ENCODE measurements around the gene NR2C1.
A peak's percentile ranks its signal among the peaks of the same experiment; 100 is the strongest.
"Not testable (repeated sequence)": the region's sequence is repeated elsewhere in the genome, so short reads cannot be mapped to it uniquely, and the experiment has no call there.

NR2C1 gene

GRCh38 chr12:95002754-95003153 lies 70.7 kb downstream of the NR2C1 start:
- DNase-seq (ENCODE audit: low read depth), result no peak

GRCh38 chr12:94998326-94998725 lies 75.1 kb downstream of the NR2C1 start:
- no peak for DNase-seq (ENCODE audit: low read depth)

- no peak for DNase-seq (ENCODE audit: low read depth)
Measured at GRCh38 chr12:94997726-94998125, 75.7 kb downstream of the NR2C1 start.

- no peak for DNase-seq (ENCODE audit: low read depth)
Measured at GRCh38 chr12:94997061-94997460, 76.4 kb downstream of the NR2C1 start.

- peak; percentile 8 for DNase-seq (ENCODE audit: low read depth)
Measured at GRCh38 chr12:94994312-94994711, 79.1 kb downstream of the NR2C1 start.

- DNase-seq (ENCODE audit: low read depth), result not testable (repeated sequence)
Measured at GRCh38 chr12:94993855-94994254, 79.6 kb downstream of the NR2C1 start.

- DNase-seq (ENCODE audit: low read depth), result no peak
Measured at GRCh38 chr12:94990222-94990621, 83.2 kb downstream of the NR2C1 start.

- no peak for DNase-seq (ENCODE audit: low read depth)
Measured at GRCh38 chr12:94988471-94988870, 84.9 kb downstream of the NR2C1 start.

GRCh38 chr12:94987801-94988200 lies 85.6 kb downstream of the NR2C1 start:
- no peak for DNase-seq (ENCODE audit: low read depth)

GRCh38 chr12:94987076-94987669 lies 86.2 kb downstream of the NR2C1 start:
- no peak for DNase-seq (ENCODE audit: low read depth)

- not testable (repeated sequence) for DNase-seq (ENCODE audit: low read depth)
Measured at GRCh38 chr12:94985099-94985498, 88.3 kb downstream of the NR2C1 start.

GRCh38 chr12:94983321-94983720 lies 90.1 kb downstream of the NR2C1 start:
- DNase-seq (ENCODE audit: low read depth), result no peak

- no peak for DNase-seq (ENCODE audit: low read depth)
Measured at GRCh38 chr12:94982456-94982855, 91.0 kb downstream of the NR2C1 start.

GRCh38 chr12:94980577-94980976 lies 92.8 kb downstream of the NR2C1 start:
- no peak for DNase-seq (ENCODE audit: low read depth)

GRCh38 chr12:94979941-94980340 lies 93.5 kb downstream of the NR2C1 start:
- no peak for DNase-seq (ENCODE audit: low read depth)

- no peak for DNase-seq (ENCODE audit: low read depth)
Measured at GRCh38 chr12:94977766-94978468, 95.5 kb downstream of the NR2C1 start.

GRCh38 chr12:94973221-94973620 lies 100.2 kb downstream of the NR2C1 start:
- DNase-seq (ENCODE audit: low read depth), result no peak

- no peak for DNase-seq (ENCODE audit: low read depth)
Measured at GRCh38 chr12:94972795-94973194, 100.6 kb downstream of the NR2C1 start.

GRCh38 chr12:94971923-94972322 lies 101.5 kb downstream of the NR2C1 start:
- DNase-seq (ENCODE audit: low read depth), result no peak

GRCh38 chr12:94970560-94970959 lies 102.9 kb downstream of the NR2C1 start:
- DNase-seq (ENCODE audit: low read depth), result no peak

All from fibroblast of gingiva (primary cell).